Osteoblast (primary cell): ENCODE measurements around the gene CERKL. TPM values are rescaled to one million over a fixed set of nuclear protein-coding genes. Genes with fewer than 3 reads are reported as not detected.

Experiments used
- DNase-seq: peaks from one replicate; pipeline ENCODE4 v3.0.0; 2011; ENCODE audit warnings: low spot score, mixed read lengths; ENCODE audit not compliant: insufficient read length; ENCODE audit errors: missing footprints
- H2AFZ ChIP-seq: 2 replicates; pipeline ENCODE4 v1.6.0; 2011; ENCODE audit warnings: mild to moderate bottlenecking, low read length
- H3K27ac ChIP-seq: 2 replicates; pipeline ENCODE4 v1.5.1; 2011; ENCODE audit warnings: mild to moderate bottlenecking, low read depth, low read length, moderate library complexity
- H3K27me3 ChIP-seq: 2 replicates; pipeline ENCODE4 v1.6.0; 2012; ENCODE audit warnings: mild to moderate bottlenecking, control low read depth, inconsistent platforms, low read length, moderate library complexity; ENCODE audit not compliant: insufficient read depth
- H3K36me3 ChIP-seq: 2 replicates; pipeline ENCODE4 v1.5.1; 2011; ENCODE audit warnings: mild to moderate bottlenecking, low read length, control low read depth, moderate library complexity; ENCODE audit not compliant: insufficient read depth
- H3K4me1 ChIP-seq: 2 replicates; pipeline ENCODE4 v1.5.1; 2011; ENCODE audit warnings: mild to moderate bottlenecking, low read length, control low read depth, moderate library complexity; ENCODE audit not compliant: insufficient read depth
- H3K4me2 ChIP-seq: 2 replicates; pipeline ENCODE4 v1.6.0; 2011; ENCODE audit warnings: mild to moderate bottlenecking, low read length; ENCODE audit not compliant: insufficient read depth
- H3K4me3 ChIP-seq: fragments of 200-600 bp; sonication (generic); 3 replicates; pipeline ENCODE4 v1.5.1; 2012; ENCODE audit warnings: mild to moderate bottlenecking, low read length, inconsistent platforms; ENCODE audit not compliant: insufficient read depth
- H3K79me2 ChIP-seq: 2 replicates; pipeline ENCODE4 v1.6.0; 2012; ENCODE audit warnings: mild to moderate bottlenecking, low read length, control low read depth, inconsistent platforms; ENCODE audit not compliant: insufficient read depth
- H3K9me3 ChIP-seq: 2 replicates; pipeline ENCODE4 v1.5.1; 2011; ENCODE audit warnings: low read depth, low read length, control low read depth
- H4K20me1 ChIP-seq: 2 replicates; pipeline ENCODE4 v1.6.0; 2012; ENCODE audit warnings: mild to moderate bottlenecking, low read length, control low read depth; ENCODE audit not compliant: insufficient read depth
- CTCF ChIP-seq: IDR thresholded peaks from 2 replicates; pipeline ENCODE4 v1.5.1; 2011; ENCODE audit warnings: mild to moderate bottlenecking, low read depth, low read length, moderate library complexity; ENCODE audit errors: extremely low read depth
- total RNA-seq: library from RNA; depleted of rRNA; stranded (reverse); fragments of >200 nt; gene quantifications from 2 replicates; pipeline ENCODE4 v1.2.3, GENCODE V29; 2012

The CERKL gene
- total RNA-seq, 1 donor: not detected

- TF ChIP-seq CTCF: no peak
- no peaks in the 10 kb centered on the region for H3K9me3 ChIP-seq
Observed at GRCh38 chr2:181575650-181576025, 81.3 kb downstream of the CERKL start.

GRCh38 chr2:181575024-181575649, 81.8 kb downstream of the CERKL start:
- TF ChIP-seq CTCF: no peak
- Histone ChIP-seq H2AFZ (peak overlapping the region; percentile 3), H3K9me3 (no peaks in the 10 kb centered on the region)

More at GRCh38 chr2:181575650-181576025, 81.3 kb downstream of the CERKL start:
- DNase-seq: no peak
- Histone ChIP-seq H3K4me1 (no peaks in the 10 kb centered on the region), H4K20me1 (no peaks in the 10 kb centered on the region), H3K36me3 (no peaks in the 10 kb centered on the region), H3K79me2 (no peaks in the 10 kb centered on the region), H2AFZ (no peak overlapping the region), H3K4me2 (no peak overlapping the region), H3K27me3 (peaks cover 4% of the 10 kb centered on the region), H3K4me3 (no peak overlapping the region), H3K27ac (no peak overlapping the region)

GRCh38 chr2:181574321-181574720, 82.6 kb downstream of the CERKL start:
- no peak for DNase-seq
- Histone ChIP-seq H3K27me3 (peaks cover 4% of the 10 kb centered on the region), H3K27ac (no peak overlapping the region), H3K4me2 (no peak overlapping the region), H3K79me2 (no peaks in the 10 kb centered on the region), H3K4me3 (no peak overlapping the region), H2AFZ (no peak overlapping the region), H3K9me3 (no peaks in the 10 kb centered on the region), H3K36me3 (no peaks in the 10 kb centered on the region), H3K4me1 (no peaks in the 10 kb centered on the region), H4K20me1 (no peaks in the 10 kb centered on the region)
- TF ChIP-seq CTCF: no peak

More at GRCh38 chr2:181575024-181575649, 81.8 kb downstream of the CERKL start:
- no peaks in the 10 kb centered on the region for H3K79me2 ChIP-seq
- no peak overlapping the region for H3K4me3 ChIP-seq
- H3K4me1 ChIP-seq: no peaks in the 10 kb centered on the region
- H3K36me3 ChIP-seq: no peaks in the 10 kb centered on the region
- H3K4me2 ChIP-seq: no peak overlapping the region
- no peak overlapping the region for H3K27ac ChIP-seq
- DNase-seq: no peak
- no peaks in the 10 kb centered on the region for H4K20me1 ChIP-seq
- H3K27me3 ChIP-seq: peaks cover 4% of the 10 kb centered on the region

- no peak for DNase-seq
- Histone ChIP-seq H3K27ac (no peak overlapping the region), H3K36me3 (no peaks in the 10 kb centered on the region), H3K9me3 (no peaks in the 10 kb centered on the region), H3K4me3 (no peak overlapping the region), H2AFZ (no peak overlapping the region), H3K27me3 (peaks cover 4% of the 10 kb centered on the region), H3K4me2 (no peak overlapping the region), H4K20me1 (no peaks in the 10 kb centered on the region), H3K4me1 (no peaks in the 10 kb centered on the region), H3K79me2 (no peaks in the 10 kb centered on the region)
- peak; percentile 65 for TF ChIP-seq CTCF
Observed at GRCh38 chr2:181573140-181573736, 83.7 kb downstream of the CERKL start.
